Lower lobe of right lung (tissue), 2 donors: ENCODE measurements around the gene B3GALNT1. TPM values are rescaled to one million over a fixed set of nuclear protein-coding genes. Genes with fewer than 3 reads are reported as not detected.

ENCODE experiments used
- ATAC-seq, 2 donors: fragments of 200-7000 bp; cut with Tn5 transposase; one replicate each; pipeline ENCODE4 v1.9.1; 2020 to 2022; ENCODE audit warnings: mild to moderate bottlenecking in 2 of 2, moderate library complexity in 2 of 2
- DNase-seq: peaks from one replicate; pipeline ENCODE4 v3.0.0-alpha.2; 2020
- H3K27ac ChIP-seq: fragments of 200-600 bp; one replicate; pipeline ENCODE4 v1.8.0; 2022
- H3K27me3 ChIP-seq: fragments of 200-600 bp; one replicate; pipeline ENCODE4 v1.8.0; 2022; ENCODE audit warnings: low read depth
- H3K36me3 ChIP-seq: fragments of 200-600 bp; one replicate; pipeline ENCODE4 v1.8.0; 2022; ENCODE audit warnings: mild to moderate bottlenecking
- H3K4me1 ChIP-seq: fragments of 200-600 bp; one replicate; pipeline ENCODE4 v1.8.0; 2022
- H3K4me3 ChIP-seq: fragments of 200-600 bp; one replicate; pipeline ENCODE4 v1.8.0; 2022; ENCODE audit warnings: mild to moderate bottlenecking
- H3K9me3 ChIP-seq: fragments of 200-600 bp; one replicate; pipeline ENCODE4 v1.8.0; 2022
- CTCF ChIP-seq: fragments of 200-600 bp; IDR thresholded peaks from one replicate; pipeline ENCODE4 v1.8.0; 2022; ENCODE audit warnings: antibody characterized with exemption, mild to moderate bottlenecking
- intact Hi-C: fragments of 100-400 bp; cut with DNase I; formaldehyde crosslinking; loops from one replicate; pipeline ENCODE4 v1.11.0; 2022
- total RNA-seq: library from RNA; stranded (reverse); fragmentation: NEBNext Ultra II Directional; extraction: Animal tissue kit (Norgen Biotek cat#: 25700); gene quantifications from one replicate; pipeline ENCODE4 v1.2.1, GENCODE V29; 2021
- donor health status: DM: no; HTN: yes; CAD: no; lungs with severe emphysema.

B3GALNT1 gene
- total RNA-seq, 1 donor from 2014 or later = 25.8 TPM

- no peak for TF ChIP-seq CTCF
- intact Hi-C loops = no loop called here
- peaks cover 2% of the 10 kb centered on the region for H3K4me1 ChIP-seq
- H3K9me3 ChIP-seq = no peaks in the 10 kb centered on the region
- no peaks in the 10 kb centered on the region for H3K36me3 ChIP-seq
- ATAC-seq (no peak), DNase-seq (no peak)
- H3K27ac ChIP-seq = no peak overlapping the region
- H3K4me3 ChIP-seq = no peak overlapping the region
- no peaks in the 10 kb centered on the region for H3K27me3 ChIP-seq
Measured at GRCh38 chr3:161108840-161109239, 3.7 kb upstream of the B3GALNT1 start.

DNA sequence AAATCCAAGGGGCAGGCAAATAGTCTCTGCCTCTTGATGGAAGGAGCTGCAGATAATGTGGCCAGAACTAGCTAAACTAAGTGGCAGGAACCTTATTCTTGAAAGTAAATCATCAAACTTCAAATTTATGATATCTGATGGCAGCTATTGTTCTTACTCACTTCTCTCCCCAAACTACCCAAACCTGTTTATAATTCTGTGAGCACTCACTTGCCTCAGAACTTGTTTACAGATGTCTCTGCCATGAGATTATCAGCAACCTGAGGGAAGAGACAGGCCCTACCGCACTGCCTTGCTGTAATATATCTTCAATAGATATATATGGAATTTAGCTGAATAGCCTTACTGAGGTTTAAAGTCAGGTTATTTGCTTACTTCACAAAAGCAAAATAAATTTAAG, 2.2 kb upstream of the B3GALNT1 start:
- no peaks in the 10 kb centered on the region for H3K36me3 ChIP-seq
- TF ChIP-seq CTCF = no peak
- H3K27ac ChIP-seq = no peak overlapping the region
- H3K4me3 ChIP-seq = no peak overlapping the region
- ATAC-seq = no peak
- no peaks in the 10 kb centered on the region for H3K9me3 ChIP-seq
- peaks cover 6% of the 10 kb centered on the region for H3K4me1 ChIP-seq
- intact Hi-C loops = no loop called here
- DNase-seq = no peak
- no peaks in the 10 kb centered on the region for H3K27me3 ChIP-seq

- DNase-seq (no peak), ATAC-seq (no peak)
- Histone ChIP-seq H3K27me3 (no peaks in the 10 kb centered on the region), H3K4me1 (peaks cover 6% of the 10 kb centered on the region), H3K4me3 (peak overlapping the region; percentile 87), H3K9me3 (no peaks in the 10 kb centered on the region), H3K36me3 (no peaks in the 10 kb centered on the region), H3K27ac (peak overlapping the region; percentile 86)
- intact Hi-C loops = no loop called here
- TF ChIP-seq CTCF = no peak
Measured at GRCh38 chr3:161103776-161104385, 1.3 kb downstream of the B3GALNT1 start.

GRCh38 chr3:161101609-161102008, 3.5 kb downstream of the B3GALNT1 start:
- no peaks in the 10 kb centered on the region for H3K9me3 ChIP-seq
- intact Hi-C loops = no loop called here
- no peak overlapping the region for H3K4me3 ChIP-seq
- TF ChIP-seq CTCF = no peak
- ATAC-seq = no peak
- H3K36me3 ChIP-seq = no peaks in the 10 kb centered on the region
- no peak for DNase-seq
- H3K27ac ChIP-seq = no peak overlapping the region
- H3K27me3 ChIP-seq = no peaks in the 10 kb centered on the region
- H3K4me1 ChIP-seq = peaks cover 6% of the 10 kb centered on the region

- no peak for TF ChIP-seq CTCF
- Histone ChIP-seq H3K9me3 (no peaks in the 10 kb centered on the region), H3K27me3 (no peaks in the 10 kb centered on the region), H3K36me3 (no peaks in the 10 kb centered on the region), H3K4me1 (peaks cover 6% of the 10 kb centered on the region), H3K27ac (no peak overlapping the region), H3K4me3 (no peak overlapping the region)
- DNase-seq (peak; percentile 55), ATAC-seq (peak; percentile 74 to 81)
- intact Hi-C loops = no loop called here
Measured at GRCh38 chr3:161100994-161101393, 4.2 kb downstream of the B3GALNT1 start.
